Left lung (tissue), 10 donors: ENCODE measurements around the gene PTPN5. TPM values are rescaled to one million over a fixed set of nuclear protein-coding genes. Genes with fewer than 3 reads are reported as not detected.
"Not testable (repeated sequence)": the region's sequence is repeated elsewhere in the genome, so short reads cannot be mapped to it uniquely, and the experiment has no call there.

Experiments
- ATAC-seq: fragments of 200-7000 bp; cut with Tn5 transposase; one replicate; pipeline ENCODE4 v1.9.1; 2020; ENCODE audit warnings: moderate library complexity
- DNase-seq, 4 donors: peaks; one replicate each; pipeline ENCODE4 v3.0.0-alpha.2; 2013 to 2020
- H3K27ac ChIP-seq, 2 donors: fragments of 200-600 bp; sonication (generic) in 1 of 2; one replicate each; pipeline versions ENCODE4 v1.5.0 to v1.8.0; 2020 to 2021
- H3K27me3 ChIP-seq, 2 donors: fragments of 200-600 bp; sonication (generic) in 1 of 2; one replicate each; pipeline versions ENCODE4 v1.5.0 to v1.8.0; 2020 to 2021
- H3K36me3 ChIP-seq, 2 donors: fragments of 200-600 bp; sonication (generic) in 1 of 2; one replicate each; pipeline versions ENCODE4 v1.5.0 to v1.8.0; 2020 to 2021
- H3K4me1 ChIP-seq, 2 donors: fragments of 200-600 bp; one replicate each; pipeline ENCODE4 v1.8.0; 2021
- H3K4me3 ChIP-seq, 2 donors: fragments of 200-600 bp; sonication (generic) in 1 of 2; one replicate each; pipeline versions ENCODE4 v1.5.0 to v1.8.0; 2020 to 2021; ENCODE audit warnings: mild to moderate bottlenecking in 1 of 2
- H3K9me3 ChIP-seq, 2 donors: fragments of 200-600 bp; sonication (generic) in 1 of 2; one replicate each; pipeline versions ENCODE4 v1.5.0 to v1.8.0; 2020 to 2021
- CTCF ChIP-seq, 2 donors: fragments of 200-600 bp; sonication (generic) in 1 of 2; IDR thresholded peaks; one replicate each; pipeline versions ENCODE4 v1.5.0 to v1.8.0; 2021; ENCODE audit warnings: antibody characterized with exemption in 2 of 2
- intact Hi-C, 2 donors: fragments of 100-400 bp; cut with DNase I; formaldehyde crosslinking; loops; one replicate each; pipeline versions ENCODE4 v1.11.2 to v1.14.2; 2022
- polyA plus RNA-seq, 6 donors: library from polyadenylated mRNA; unstranded; fragments of 120-200 nt; gene quantifications; one replicate each; pipeline ENCODE4 v1.2.1, GENCODE V29; 2013; ENCODE audit not compliant: insufficient read length in 6 of 6
- total RNA-seq, 2 donors: library from RNA; stranded (reverse); fragmentation: NEBNext Ultra II Directional; extraction: Animal tissue kit (Norgen Biotek cat#: 25700); gene quantifications; one replicate each; pipeline ENCODE4 v1.2.1, GENCODE V29; 2021
- donor health status: DM: no; HTN: yes; CAD: no.
- donor health status: DM: no; HTN: no; CAD: no.

PTPN5 gene
- total and polyA plus RNA-seq, 8 donors, result 0.13 to 1.4 (median 0.83) TPM; not detected in 1

- Histone ChIP-seq H3K27ac (no peak overlapping the region), H3K27me3 (peaks cover 0 to under 1% of the 10 kb centered on the region in 2 donors), H3K9me3 (no peaks in the 10 kb centered on the region), H3K4me1 (peaks cover 0 to 12% of the 10 kb centered on the region in 2 donors), H3K4me3 (no peak overlapping the region), H3K36me3 (no peaks in the 10 kb centered on the region)
- DNase-seq (no peak), ATAC-seq (no peak)
- intact Hi-C loops, result no loop called here
- TF ChIP-seq CTCF (IDR thresholded peaks at IDR 0.05), result no peak
Measured at GRCh38 chr11:18692941-18693760, 98.4 kb downstream of the PTPN5 start.

GRCh38 chr11:18691467-18692140, 100.0 kb downstream of the PTPN5 start:
- H3K36me3 ChIP-seq, intact Hi-C loops, H3K27ac ChIP-seq, H3K27me3 ChIP-seq, ATAC-seq, H3K4me3 ChIP-seq, DNase-seq, H3K4me1 ChIP-seq, H3K9me3 ChIP-seq: not testable (repeated sequence)

GRCh38 chr11:18684267-18684666, 107.3 kb downstream of the PTPN5 start:
- ATAC-seq (no peak), DNase-seq (no peak)
- no peaks in the 10 kb centered on the region for H3K4me1 ChIP-seq
- no peaks in the 10 kb centered on the region for H3K27me3 ChIP-seq
- no peak for TF ChIP-seq CTCF (IDR thresholded peaks at IDR 0.05)
- H3K27ac ChIP-seq, result no peak overlapping the region
- no peak overlapping the region for H3K4me3 ChIP-seq
- no peaks in the 10 kb centered on the region for H3K36me3 ChIP-seq
- intact Hi-C loops, result no loop called here
- H3K9me3 ChIP-seq, result no peaks in the 10 kb centered on the region

- ATAC-seq, result no peak
- Histone ChIP-seq H3K4me1 (no peaks in the 10 kb centered on the region), H3K27me3 (no peaks in the 10 kb centered on the region), H3K36me3 (no peaks in the 10 kb centered on the region), H3K27ac (no peak overlapping the region), H3K9me3 (no peaks in the 10 kb centered on the region), H3K4me3 (no peak overlapping the region)
- TF ChIP-seq CTCF (IDR thresholded peaks at IDR 0.05), result no peak
- no peak for DNase-seq
- intact Hi-C loops, result no loop called here
Measured at GRCh38 chr11:18682466-18682865, 109.1 kb downstream of the PTPN5 start.

- H3K4me3 ChIP-seq, H3K9me3 ChIP-seq, H3K36me3 ChIP-seq, H3K27me3 ChIP-seq, intact Hi-C loops, H3K4me1 ChIP-seq, H3K27ac ChIP-seq, ATAC-seq, DNase-seq: not testable (repeated sequence)
Measured at GRCh38 chr11:18681949-18682348, 109.6 kb downstream of the PTPN5 start.

Other genes starting within 250 kb of the PTPN5 start
- gene UEVLD, start 203.1 kb downstream of the PTPN5 start, total RNA-seq, result 10 to 100 TPM; 22.3 to 25.3 TPM
- gene UEVLD, start 203.1 kb downstream of the PTPN5 start, polyA plus RNA-seq, result 10 to 100 TPM; 17.1 to 20.6 (median 20.4) TPM
- 1 to 10 TPM; 3.0 to 4.6 TPM for gene MISFA, start 192.0 kb downstream of the PTPN5 start, total RNA-seq
- gene MISFA, start 192.0 kb downstream of the PTPN5 start, polyA plus RNA-seq, result 10 to 100 TPM; 11.7 to 16.3 (median 14.1) TPM
- 10 to 100 TPM; 18.0 to 20.1 TPM for gene SPTY2D1, start 157.5 kb downstream of the PTPN5 start, total RNA-seq
- gene SPTY2D1, start 157.5 kb downstream of the PTPN5 start, polyA plus RNA-seq, result 10 to 100 TPM; 20.1 to 26.6 (median 23.3) TPM
- gene TMEM86A, start 93.0 kb downstream of the PTPN5 start, total RNA-seq, result 1 to 10 TPM; 5.8 to 9.1 TPM
- 1 to 10 TPM; 3.2 to 4.1 (median 3.7) TPM for gene TMEM86A, start 93.0 kb downstream of the PTPN5 start, polyA plus RNA-seq
- gene IGSF22, start 65.6 kb downstream of the PTPN5 start, total RNA-seq, result 1 to 10 TPM in 1 of 2 donors, under 1 TPM in 1; 0.52 to 1.1 TPM
- gene IGSF22, start 65.6 kb downstream of the PTPN5 start, polyA plus RNA-seq, result 1 to 10 TPM in 5 of 6 donors, under 1 TPM in 1; 0.72 to 2.1 (median 1.4) TPM
- gene MRGPRX1, start 147.6 kb upstream of the PTPN5 start, total RNA-seq, result not detected
- not detected for gene MRGPRX1, start 147.6 kb upstream of the PTPN5 start, polyA plus RNA-seq